Measurements from ENCODE around the gene PLCH2. TPM values are rescaled to one million over a fixed set of nuclear protein-coding genes. Genes with fewer than 3 reads are reported as not detected.

Gene PLCH2
- total and polyA plus RNA-seq, 2 of the 13 experiments (the other 11 are each of a cell fraction or from before 2014, with no cell fraction given), result 0.15 to 0.67 TPM

DNA sequence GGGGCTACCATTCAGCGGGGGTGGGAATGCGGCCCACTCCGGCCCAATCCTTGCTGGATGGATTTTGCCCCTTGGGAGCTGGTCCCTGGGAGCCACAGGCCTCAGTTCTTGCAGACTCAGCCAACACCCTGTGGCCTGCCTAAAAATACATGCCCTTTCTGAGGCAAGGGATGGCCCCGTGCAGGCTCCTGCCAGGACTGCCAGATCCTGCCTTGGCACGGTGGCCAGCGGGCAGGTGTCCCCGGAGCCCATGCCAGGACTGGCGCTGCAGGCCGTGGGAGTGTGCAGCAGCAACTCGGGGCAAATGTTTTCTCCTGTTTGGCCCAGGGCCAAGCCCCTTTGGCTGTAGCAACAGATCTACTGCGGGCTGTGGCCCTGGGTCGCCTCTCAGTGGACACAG is 51.9 kb downstream of the PLCH2 start:
- intact Hi-C loops (cut with micrococcal nuclease; ENCODE audit: unreplicated experiment) (no loop called here), in situ Hi-C loops (cut with HindIII; ENCODE audit: extremely low pct_ligation_motif_present, low pct_unique_long_range_greater_than_20kb) (no loop called here)
- Histone ChIP-seq H3K9me3 (ENCODE audit: low read length) (no peaks in the 10 kb centered on the region), H3K4me2 (ENCODE audit: low read depth, low read length) (peak overlapping the region; percentile 87), H4K20me1 (ENCODE audit: insufficient read depth, low read length) (peaks cover 23% of the 10 kb centered on the region), H3K79me2 (ENCODE audit: insufficient read depth, low read length) (peaks cover 30% of the 10 kb centered on the region), H3K36me3 (replicated peaks in 1 of 2; ENCODE audit: control insufficient read depth in 1 of 2, insufficient read depth in 2 of 2, low read length in 2 of 2) (0 out of 5 replicates have a peak, but pooled peaks cover 0 to 1% of the 10 kb centered on the region in 2 experiments), H3K27me3 (ENCODE audit: control insufficient read depth in 1 of 2, insufficient read depth in 2 of 2, low read length in 2 of 2) (peaks cover 14 to 55% of the 10 kb centered on the region in 2 experiments), H3K9ac (ENCODE audit: insufficient read depth, low read depth, low read length) (no peak overlapping the region), H2AFZ (ENCODE audit: low read length) (no peak overlapping the region), H3K27ac (ENCODE audit: extremely low read length, insufficient read depth, low read length) (no peak overlapping the region), H3K4me1 (ENCODE audit: insufficient read depth, low read length) (peaks cover 55% of the 10 kb centered on the region), H3K4me3 (replicated peaks in 1 of 3; ENCODE audit: insufficient read depth in 1 of 3, low read depth in 2 of 3, low read length in 3 of 3) (no peak overlapping the region)
- no TSS peak for BruUV-seq (replicated peaks)
- ChIA-PET POLR2A (interaction anchor here (3.6 to 3.9 kb wide), 2 partner anchors 18 to 115 kb away, joined by 16 to 38 read pairs; partner anchors contain the start of gene PEX10), CTCF (ENCODE audit: low intra/inter-chr PET ratio, low total read pairs) (interaction anchor here (1.9 kb wide), 1 partner anchor 20 kb away, joined by 9 read pairs; no protein-coding TSS in a partner anchor)
- DNase-seq (ENCODE audit: low spot score), result no peak
- whole genome bisulfite sequencing (ENCODE audit: low lambda C conversion rate), result 33% methylated on average over 8 of the region's 12 CpGs
- ATAC-seq, result no peak
- FAIRE-seq, result no peak
- TF ChIP-seq, protein P1, sequence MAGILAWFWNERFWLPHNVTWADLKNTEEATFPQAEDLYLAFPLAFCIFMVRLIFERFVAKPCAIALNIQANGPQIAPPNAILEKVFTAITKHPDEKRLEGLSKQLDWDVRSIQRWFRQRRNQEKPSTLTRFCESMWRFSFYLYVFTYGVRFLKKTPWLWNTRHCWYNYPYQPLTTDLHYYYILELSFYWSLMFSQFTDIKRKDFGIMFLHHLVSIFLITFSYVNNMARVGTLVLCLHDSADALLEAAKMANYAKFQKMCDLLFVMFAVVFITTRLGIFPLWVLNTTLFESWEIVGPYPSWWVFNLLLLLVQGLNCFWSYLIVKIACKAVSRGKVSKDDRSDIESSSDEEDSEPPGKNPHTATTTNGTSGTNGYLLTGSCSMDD (CRISPR knock-in tag; IDR thresholded peaks at IDR 0.05), result 0 out of 2 replicates have a peak, but pooled peaks have one; percentile 47
- TF ChIP-seq, protein P2, sequence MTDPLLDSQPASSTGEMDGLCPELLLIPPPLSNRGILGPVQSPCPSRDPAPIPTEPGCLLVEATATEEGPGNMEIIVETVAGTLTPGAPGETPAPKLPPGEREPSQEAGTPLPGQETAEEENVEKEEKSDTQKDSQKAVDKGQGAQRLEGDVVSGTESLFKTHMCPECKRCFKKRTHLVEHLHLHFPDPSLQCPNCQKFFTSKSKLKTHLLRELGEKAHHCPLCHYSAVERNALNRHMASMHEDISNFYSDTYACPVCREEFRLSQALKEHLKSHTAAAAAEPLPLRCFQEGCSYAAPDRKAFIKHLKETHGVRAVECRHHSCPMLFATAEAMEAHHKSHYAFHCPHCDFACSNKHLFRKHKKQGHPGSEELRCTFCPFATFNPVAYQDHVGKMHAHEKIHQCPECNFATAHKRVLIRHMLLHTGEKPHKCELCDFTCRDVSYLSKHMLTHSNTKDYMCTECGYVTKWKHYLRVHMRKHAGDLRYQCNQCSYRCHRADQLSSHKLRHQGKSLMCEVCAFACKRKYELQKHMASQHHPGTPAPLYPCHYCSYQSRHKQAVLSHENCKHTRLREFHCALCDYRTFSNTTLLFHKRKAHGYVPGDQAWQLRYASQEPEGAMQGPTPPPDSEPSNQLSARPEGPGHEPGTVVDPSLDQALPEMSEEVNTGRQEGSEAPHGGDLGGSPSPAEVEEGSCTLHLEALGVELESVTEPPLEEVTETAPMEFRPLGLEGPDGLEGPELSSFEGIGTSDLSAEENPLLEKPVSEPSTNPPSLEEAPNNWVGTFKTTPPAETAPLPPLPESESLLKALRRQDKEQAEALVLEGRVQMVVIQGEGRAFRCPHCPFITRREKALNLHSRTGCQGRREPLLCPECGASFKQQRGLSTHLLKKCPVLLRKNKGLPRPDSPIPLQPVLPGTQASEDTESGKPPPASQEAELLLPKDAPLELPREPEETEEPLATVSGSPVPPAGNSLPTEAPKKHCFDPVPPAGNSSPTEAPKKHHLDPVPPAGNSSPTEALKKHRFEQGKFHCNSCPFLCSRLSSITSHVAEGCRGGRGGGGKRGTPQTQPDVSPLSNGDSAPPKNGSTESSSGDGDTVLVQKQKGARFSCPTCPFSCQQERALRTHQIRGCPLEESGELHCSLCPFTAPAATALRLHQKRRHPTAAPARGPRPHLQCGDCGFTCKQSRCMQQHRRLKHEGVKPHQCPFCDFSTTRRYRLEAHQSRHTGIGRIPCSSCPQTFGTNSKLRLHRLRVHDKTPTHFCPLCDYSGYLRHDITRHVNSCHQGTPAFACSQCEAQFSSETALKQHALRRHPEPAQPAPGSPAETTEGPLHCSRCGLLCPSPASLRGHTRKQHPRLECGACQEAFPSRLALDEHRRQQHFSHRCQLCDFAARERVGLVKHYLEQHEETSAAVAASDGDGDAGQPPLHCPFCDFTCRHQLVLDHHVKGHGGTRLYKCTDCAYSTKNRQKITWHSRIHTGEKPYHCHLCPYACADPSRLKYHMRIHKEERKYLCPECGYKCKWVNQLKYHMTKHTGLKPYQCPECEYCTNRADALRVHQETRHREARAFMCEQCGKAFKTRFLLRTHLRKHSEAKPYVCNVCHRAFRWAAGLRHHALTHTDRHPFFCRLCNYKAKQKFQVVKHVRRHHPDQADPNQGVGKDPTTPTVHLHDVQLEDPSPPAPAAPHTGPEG (CRISPR knock-in tag; IDR thresholded peaks at IDR 0.05), result no peak
- TF ChIP-seq THAP11 (CRISPR knock-in tag; IDR thresholded peaks at IDR 0.05) (0 out of 2 replicates have a peak, but pooled peaks have one; percentile 2), CHD2 (IDR thresholded peaks at IDR 0.05; ENCODE audit: low read depth, low read length) (no peak), ZNF570 (CRISPR knock-in tag; IDR thresholded peaks at IDR 0.05; ENCODE audit: borderline replicate concordance) (no peak), PAWR (CRISPR knock-in tag; IDR thresholded peaks at IDR 0.05; ENCODE audit: borderline replicate concordance) (no peak), HNRNPL (IDR thresholded peaks at IDR 0.05; ENCODE audit: low read depth, low read length) (0 out of 2 replicates have a peak, but pooled peaks have one; percentile 46), HOXA7 (CRISPR knock-in tag; IDR thresholded peaks at IDR 0.05) (no peak)

All from HepG2 (cell line).